Raji (cell line): ENCODE results near the gene NR2F1-AS1.

Source experiments
- POLR2A ChIP-seq: IDR thresholded peaks from 2 replicates; pipeline ENCODE4 v1.6.1; 2011; ENCODE audit warnings: low read depth, low read length, control low read depth; ENCODE audit not compliant: insufficient read depth

The NR2F1-AS1 gene

DNA sequence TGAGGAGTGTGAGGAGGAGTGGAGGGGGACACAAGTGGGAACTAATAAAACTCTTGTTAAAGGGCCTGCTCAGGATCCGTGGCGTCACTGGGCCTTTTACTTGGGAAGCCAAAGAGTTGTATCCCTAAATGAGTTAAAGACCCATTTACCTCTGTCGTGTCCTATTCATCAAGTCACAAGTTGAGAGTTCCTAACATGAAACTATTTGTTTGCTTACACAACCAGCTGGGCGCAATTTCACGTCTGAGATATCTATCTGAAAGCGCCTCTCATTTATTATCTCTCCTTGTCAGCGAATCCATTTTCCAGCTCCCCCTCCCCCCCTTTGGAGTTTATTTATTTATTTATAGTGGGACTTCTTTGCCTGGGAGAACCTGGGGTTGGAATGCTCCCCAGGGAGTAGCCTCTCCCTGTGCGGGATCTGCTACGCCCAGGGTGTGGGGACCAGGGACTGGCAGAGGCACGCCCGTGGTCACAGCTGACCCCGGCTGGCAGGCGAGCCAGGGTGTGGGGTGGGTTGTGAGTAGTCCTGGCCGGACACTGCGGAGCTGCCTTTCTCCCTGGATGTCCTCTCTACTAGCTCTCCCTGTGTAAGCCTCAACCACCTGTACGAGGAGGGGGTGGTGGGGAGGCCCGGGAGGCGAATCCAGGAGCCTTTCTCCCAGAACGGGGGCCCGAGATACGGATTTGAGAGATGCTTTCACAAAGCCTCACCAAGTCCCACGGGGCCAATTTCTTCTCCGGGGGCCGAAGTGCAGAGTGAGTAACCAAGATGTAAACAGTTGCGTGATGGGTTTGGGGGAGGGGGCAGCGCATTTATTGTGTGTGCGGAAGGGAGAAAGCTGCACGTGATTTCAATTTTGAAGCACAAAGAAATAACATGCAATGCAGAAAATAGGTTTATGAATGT lies 17.3 kb upstream of the NR2F1-AS1 start:
- no peak for TF ChIP-seq POLR2A

- TF ChIP-seq POLR2A, result no peak
These were observed 15.9 kb upstream of the NR2F1-AS1 start for GRCh38 chr5:93596676-93597490.

DNA sequence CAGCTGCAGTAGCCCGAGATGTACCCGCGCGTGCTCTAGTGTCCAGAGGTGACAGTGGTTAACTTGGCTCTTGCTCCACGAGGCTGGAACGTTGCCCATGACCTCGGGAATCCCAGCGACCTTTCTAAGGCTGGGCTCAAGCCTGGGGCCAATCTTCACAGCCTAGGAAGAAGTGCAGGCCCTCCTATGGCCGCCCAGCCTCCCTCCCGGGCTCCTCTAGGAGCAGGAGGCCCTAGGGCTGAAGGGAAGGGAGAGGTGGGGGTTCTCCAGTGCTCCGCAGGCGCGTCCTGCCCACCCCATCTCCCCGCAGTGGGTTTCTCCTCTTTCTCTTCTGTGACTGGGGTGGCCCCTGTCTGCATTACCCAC lies 15.3 kb upstream of the NR2F1-AS1 start:
- TF ChIP-seq POLR2A, result no peak

GRCh38 chr5:93595420-93596147 lies 14.6 kb upstream of the NR2F1-AS1 start:
- no peak for TF ChIP-seq POLR2A

DNA sequence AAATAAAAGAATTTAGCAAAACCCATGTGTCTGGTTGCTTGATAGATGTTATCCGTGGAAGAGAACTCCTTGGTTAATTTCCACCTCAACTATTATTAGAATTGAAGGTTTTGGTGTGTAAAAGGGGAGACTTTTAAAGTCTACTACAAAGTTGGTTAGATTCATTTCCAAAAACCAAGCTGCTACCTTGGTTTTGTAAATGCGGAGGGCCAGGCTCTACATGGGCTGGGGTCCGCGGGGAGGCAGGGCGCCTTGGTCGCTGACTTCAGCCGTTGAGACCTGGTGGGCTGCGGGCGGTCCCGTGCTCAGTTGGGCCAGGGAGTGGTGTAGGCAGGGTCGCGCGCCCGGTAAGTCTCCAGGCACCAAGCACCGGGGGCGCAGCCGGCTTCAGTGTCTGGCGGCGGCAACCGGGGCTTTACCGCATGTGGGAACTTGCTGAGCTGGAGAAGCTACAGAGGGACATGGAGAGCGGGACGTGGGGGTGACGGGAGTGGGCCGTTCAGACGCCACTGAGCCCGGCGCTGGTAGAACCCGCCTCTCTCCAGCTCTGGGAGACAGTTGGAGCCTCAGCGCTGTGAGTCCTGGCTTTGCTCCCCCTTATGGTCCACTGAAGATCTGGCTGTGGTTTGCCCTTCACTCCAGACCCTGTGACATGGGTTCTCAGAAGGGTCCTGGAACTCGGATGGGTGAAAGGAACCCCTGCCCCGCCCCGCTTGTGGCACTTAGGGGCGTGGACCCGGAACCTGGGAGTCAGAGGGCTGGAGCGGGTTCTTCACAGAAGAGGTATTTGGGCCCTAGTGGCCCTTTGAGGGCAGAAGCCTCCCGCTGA lies 13.8 kb upstream of the NR2F1-AS1 start:
- TF ChIP-seq POLR2A, result no peak

DNA sequence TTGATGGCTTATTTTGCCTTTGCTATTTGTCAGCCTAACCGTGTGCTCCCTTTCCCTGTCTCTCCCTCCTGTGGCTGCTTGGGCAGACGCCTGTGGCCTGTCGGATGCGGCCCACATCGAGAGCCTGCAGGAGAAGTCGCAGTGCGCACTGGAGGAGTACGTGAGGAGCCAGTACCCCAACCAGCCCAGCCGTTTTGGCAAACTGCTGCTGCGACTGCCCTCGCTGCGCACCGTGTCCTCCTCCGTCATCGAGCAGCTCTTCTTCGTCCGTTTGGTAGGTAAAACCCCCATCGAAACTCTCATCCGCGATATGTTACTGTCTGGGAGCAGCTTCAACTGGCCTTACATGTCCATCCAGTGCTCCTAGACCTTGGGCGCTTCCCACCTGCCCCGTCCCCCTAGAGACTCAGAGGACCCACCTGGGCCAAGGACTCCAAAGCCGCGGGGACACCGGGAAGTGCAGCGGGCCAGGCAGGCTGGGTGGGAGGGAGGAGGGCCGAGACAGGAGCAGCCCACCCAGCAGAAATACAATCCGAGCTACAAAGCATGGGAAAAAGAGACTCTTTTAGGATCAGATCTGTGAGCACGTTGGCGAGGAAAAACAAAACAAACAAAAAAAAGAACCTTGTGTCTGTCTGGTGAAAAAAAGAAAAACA lies 12.6 kb upstream of the NR2F1-AS1 start:
- TF ChIP-seq POLR2A, result no peak

DNA sequence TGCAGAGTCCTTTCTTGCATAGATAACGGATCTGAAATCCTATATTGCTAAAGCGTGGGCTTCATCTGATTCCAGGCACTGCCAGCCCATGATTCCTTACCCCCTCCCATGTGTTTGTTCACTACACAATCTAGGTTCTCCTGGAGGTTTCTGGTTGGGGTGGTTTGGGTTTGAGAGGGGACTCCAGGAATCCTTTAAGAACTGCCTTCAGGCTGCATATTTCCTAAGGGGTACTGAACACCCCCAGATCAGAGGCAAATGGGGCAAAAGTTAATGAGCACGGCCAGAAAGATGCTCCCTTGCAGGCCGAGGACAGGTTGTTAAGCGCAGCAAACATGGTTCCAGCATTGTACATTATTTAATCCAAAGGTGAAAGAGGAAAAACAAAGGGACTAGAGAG lies 11.9 kb upstream of the NR2F1-AS1 start:
- no peak for TF ChIP-seq POLR2A

- no peak for TF ChIP-seq POLR2A
These were observed 10.4 kb upstream of the NR2F1-AS1 start for GRCh38 chr5:93591323-93591945.

- TF ChIP-seq POLR2A, result no peak
These were observed 9.5 kb upstream of the NR2F1-AS1 start for GRCh38 chr5:93590493-93590892.

- TF ChIP-seq POLR2A, result no peak
These were observed 8.8 kb upstream of the NR2F1-AS1 start for GRCh38 chr5:93589829-93590215.

DNA sequence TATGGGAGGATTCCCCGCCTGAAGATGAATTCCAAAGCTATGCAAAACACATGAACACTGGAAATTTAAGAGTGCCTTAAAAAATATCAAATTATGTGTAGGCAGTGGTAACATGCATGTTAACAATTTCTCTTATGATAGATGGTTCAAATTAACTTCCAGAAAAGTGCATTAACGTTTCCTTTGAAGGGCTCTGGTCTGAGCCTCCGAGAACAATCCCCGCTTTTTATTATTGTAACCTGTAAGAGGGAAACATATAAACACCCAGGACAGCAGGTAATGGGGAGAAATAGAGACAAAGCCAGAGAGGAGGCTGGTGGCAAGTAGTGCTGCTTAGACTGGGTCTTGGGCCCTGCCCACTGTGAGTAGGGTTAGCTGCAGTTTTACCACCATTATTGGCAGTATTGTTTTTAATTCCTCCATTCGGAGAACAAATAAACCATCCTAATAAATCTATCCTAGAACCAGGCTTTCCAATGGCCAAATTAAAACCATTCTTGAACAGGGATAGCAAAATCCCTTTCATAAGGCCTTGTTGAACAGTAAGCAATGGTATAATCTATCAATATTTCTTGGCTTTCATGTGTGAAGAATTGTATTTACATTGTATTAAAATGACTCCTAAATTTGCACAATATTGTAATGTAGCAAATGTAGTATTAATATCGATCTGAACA lies 8.3 kb upstream of the NR2F1-AS1 start:
- no peak for TF ChIP-seq POLR2A

- TF ChIP-seq POLR2A, result no peak
These were observed 7.5 kb upstream of the NR2F1-AS1 start for GRCh38 chr5:93588352-93589151.
